ENCODE measurements around the gene TCF19. TPM values are rescaled to one million over a fixed set of nuclear protein-coding genes. Genes with fewer than 3 reads are reported as not detected.
"Not testable (repeated sequence)": the region's sequence is repeated elsewhere in the genome, so short reads cannot be mapped to it uniquely, and the experiment has no call there.

Gene TCF19
- total RNA-seq, 1 experiment from 2014 or later = 39.1 TPM

DNA sequence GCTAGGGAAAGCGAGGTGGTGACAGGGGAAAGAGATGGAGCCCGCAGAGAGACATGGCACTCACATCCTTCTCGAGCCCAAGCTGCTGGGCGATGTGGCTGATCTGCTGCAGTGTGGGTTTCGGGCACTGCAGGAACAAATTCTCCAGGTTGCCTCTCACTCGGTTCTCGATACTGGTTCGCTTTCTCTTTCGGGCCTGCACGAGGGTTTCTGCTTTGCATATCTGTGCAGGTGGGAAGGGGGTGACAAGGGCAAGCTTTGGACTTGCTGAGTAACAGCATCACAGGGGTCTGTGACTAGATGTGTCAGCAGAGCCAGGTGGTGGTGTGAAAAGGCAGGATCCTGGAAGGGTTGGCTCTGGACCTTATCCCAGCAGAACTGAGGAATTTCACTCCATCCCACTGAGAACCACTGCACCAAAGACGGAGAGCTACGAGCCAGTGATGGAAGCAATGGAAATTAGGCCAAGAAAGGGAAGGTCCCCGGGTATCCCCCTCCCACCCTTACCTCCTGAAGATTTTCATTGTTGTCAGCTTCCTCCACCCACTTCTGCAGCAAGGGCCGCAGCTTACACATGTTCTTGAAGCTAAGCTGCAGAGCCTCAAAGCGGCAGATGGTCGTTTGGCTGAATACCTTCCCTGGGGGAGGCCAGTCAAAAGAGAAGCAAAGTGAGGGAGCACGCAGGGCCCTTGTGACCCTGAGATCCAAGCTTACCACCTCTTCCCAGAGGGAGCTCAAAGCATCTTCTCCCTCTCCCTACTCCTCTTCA lies 6.9 kb downstream of the TCF19 start:
- DNase-seq (ENCODE audit: low spot score); H3K27me3 ChIP-seq (replicated peaks; ENCODE audit: insufficient read depth, low read depth, low read length, poor library complexity); H3K4me3 ChIP-seq (ENCODE audit: low read depth, low read length, poor library complexity, severe bottlenecking); BruUV-seq (replicated peaks); CTCF ChIA-PET; H3K9me3 ChIP-seq (ENCODE audit: low read depth, low read length, poor library complexity, severe bottlenecking); H3K27ac ChIP-seq (ENCODE audit: low read depth, low read length, poor library complexity, severe bottlenecking); H3K4me1 ChIP-seq (ENCODE audit: insufficient read depth, low read length, poor library complexity, severe bottlenecking); POLR2A ChIA-PET (ENCODE audit: low non-redundant PET); intact Hi-C loops (cut with micrococcal nuclease; ENCODE audit: unreplicated experiment): not testable (repeated sequence)
- H3K36me3 ChIP-seq (ENCODE audit: insufficient read depth, low read length, poor library complexity, severe bottlenecking) = peaks cover 21% of the 10 kb centered on the region

DNA sequence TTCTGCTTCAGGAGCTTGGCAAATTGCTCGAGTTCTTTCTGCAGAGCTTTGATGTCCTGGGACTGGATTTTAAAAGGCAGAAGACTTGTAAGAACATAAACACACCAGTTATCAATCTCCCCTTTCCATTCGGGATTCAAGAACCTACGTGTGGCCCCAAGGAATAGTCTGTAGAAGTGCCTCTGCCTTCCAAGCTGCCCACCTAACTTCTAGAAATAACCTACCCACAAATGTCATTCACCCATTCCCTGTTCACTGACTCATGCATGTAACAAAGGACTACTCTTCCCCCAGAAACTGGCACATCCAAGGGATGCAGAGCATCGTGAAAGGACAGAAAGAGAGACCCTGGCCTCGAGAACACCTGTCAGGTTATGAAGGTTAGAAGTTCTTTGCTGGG lies 7.6 kb downstream of the TCF19 start:
- intact Hi-C loops (cut with micrococcal nuclease; ENCODE audit: unreplicated experiment) = no loop called here
- DNase-seq (ENCODE audit: low spot score) = no peak
- TF ChIP-seq, protein P1, sequence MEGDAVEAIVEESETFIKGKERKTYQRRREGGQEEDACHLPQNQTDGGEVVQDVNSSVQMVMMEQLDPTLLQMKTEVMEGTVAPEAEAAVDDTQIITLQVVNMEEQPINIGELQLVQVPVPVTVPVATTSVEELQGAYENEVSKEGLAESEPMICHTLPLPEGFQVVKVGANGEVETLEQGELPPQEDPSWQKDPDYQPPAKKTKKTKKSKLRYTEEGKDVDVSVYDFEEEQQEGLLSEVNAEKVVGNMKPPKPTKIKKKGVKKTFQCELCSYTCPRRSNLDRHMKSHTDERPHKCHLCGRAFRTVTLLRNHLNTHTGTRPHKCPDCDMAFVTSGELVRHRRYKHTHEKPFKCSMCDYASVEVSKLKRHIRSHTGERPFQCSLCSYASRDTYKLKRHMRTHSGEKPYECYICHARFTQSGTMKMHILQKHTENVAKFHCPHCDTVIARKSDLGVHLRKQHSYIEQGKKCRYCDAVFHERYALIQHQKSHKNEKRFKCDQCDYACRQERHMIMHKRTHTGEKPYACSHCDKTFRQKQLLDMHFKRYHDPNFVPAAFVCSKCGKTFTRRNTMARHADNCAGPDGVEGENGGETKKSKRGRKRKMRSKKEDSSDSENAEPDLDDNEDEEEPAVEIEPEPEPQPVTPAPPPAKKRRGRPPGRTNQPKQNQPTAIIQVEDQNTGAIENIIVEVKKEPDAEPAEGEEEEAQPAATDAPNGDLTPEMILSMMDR (conservative IDR thresholded peaks at IDR 0.05; ENCODE audit: low read depth, low read length) = no peak
- TF ChIP-seq EZH2 (IDR thresholded peaks at IDR 0.05; ENCODE audit: borderline replicate concordance, low read depth, low read length, poor library complexity, severe bottlenecking) = no peak
- BruUV-seq (replicated peaks) = no TSS peak
- Histone ChIP-seq H3K4me3 (ENCODE audit: low read depth, low read length, poor library complexity, severe bottlenecking) (no peak overlapping the region), H3K4me1 (ENCODE audit: insufficient read depth, low read length, poor library complexity, severe bottlenecking) (no peaks in the 10 kb centered on the region), H3K9me3 (ENCODE audit: low read depth, low read length, poor library complexity, severe bottlenecking) (no peaks in the 10 kb centered on the region), H3K36me3 (ENCODE audit: insufficient read depth, low read length, poor library complexity, severe bottlenecking) (peaks cover 19% of the 10 kb centered on the region), H3K27ac (ENCODE audit: low read depth, low read length, poor library complexity, severe bottlenecking) (no peak overlapping the region), H3K27me3 (replicated peaks; ENCODE audit: insufficient read depth, low read depth, low read length, poor library complexity) (no peaks in the 10 kb centered on the region)
- CTCF ChIA-PET = interaction anchor here (0.5 kb wide), 1 partner anchor 26 kb away, joined by 3 read pairs; no protein-coding TSS in a partner anchor
- POLR2A ChIA-PET (ENCODE audit: low non-redundant PET) = no interaction called here

DNA sequence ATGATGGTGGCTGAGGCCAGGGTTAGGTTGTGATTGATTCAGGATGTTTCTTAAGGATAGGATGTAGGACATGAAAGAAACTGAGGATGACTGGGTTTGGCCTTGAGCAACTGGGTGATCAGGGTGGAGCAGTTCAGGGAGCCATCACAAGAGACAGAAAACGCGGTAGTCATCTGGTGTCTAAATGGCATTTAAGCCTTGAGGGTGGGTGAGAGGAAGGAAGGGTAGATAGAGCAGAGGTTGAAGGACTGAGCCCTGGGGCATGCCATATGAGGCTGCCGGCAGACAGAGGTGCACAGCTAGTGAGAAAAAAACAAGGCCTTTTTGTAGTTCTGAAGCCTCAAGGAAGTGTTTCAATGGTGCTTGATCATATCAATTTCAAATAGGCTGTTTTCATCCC lies 10.2 kb downstream of the TCF19 start:
- Histone ChIP-seq H3K9me3 (ENCODE audit: low read depth, low read length, poor library complexity, severe bottlenecking) (no peaks in the 10 kb centered on the region), H3K36me3 (ENCODE audit: insufficient read depth, low read length, poor library complexity, severe bottlenecking) (peaks cover 1% of the 10 kb centered on the region), H3K4me3 (ENCODE audit: low read depth, low read length, poor library complexity, severe bottlenecking) (no peak overlapping the region), H3K4me1 (ENCODE audit: insufficient read depth, low read length, poor library complexity, severe bottlenecking) (no peaks in the 10 kb centered on the region), H3K27ac (ENCODE audit: low read depth, low read length, poor library complexity, severe bottlenecking) (no peak overlapping the region), H3K27me3 (replicated peaks; ENCODE audit: insufficient read depth, low read depth, low read length, poor library complexity) (no peaks in the 10 kb centered on the region)
- intact Hi-C loops (cut with micrococcal nuclease; ENCODE audit: unreplicated experiment) = no loop called here
- TF ChIP-seq, protein P1 (conservative IDR thresholded peaks at IDR 0.05; ENCODE audit: low read depth, low read length) = no peak
- no peak for TF ChIP-seq EZH2 (IDR thresholded peaks at IDR 0.05; ENCODE audit: borderline replicate concordance, low read depth, low read length, poor library complexity, severe bottlenecking)
- ChIA-PET POLR2A (ENCODE audit: low non-redundant PET) (interaction anchor here (0.7 kb wide), 1 partner anchor 380 kb away, joined by 3 read pairs; no protein-coding TSS in a partner anchor), CTCF (no interaction called here)
- DNase-seq (ENCODE audit: low spot score) = no peak
- no TSS peak for BruUV-seq (replicated peaks)

Data from A673 (cell line).